ENCODE measurements around the gene ZNF609. TPM values are rescaled to one million over a fixed set of nuclear protein-coding genes. Genes with fewer than 3 reads are reported as not detected.

Gene ZNF609
- total RNA-seq, 1 donor from 2014 or later = 33.1 TPM

DNA sequence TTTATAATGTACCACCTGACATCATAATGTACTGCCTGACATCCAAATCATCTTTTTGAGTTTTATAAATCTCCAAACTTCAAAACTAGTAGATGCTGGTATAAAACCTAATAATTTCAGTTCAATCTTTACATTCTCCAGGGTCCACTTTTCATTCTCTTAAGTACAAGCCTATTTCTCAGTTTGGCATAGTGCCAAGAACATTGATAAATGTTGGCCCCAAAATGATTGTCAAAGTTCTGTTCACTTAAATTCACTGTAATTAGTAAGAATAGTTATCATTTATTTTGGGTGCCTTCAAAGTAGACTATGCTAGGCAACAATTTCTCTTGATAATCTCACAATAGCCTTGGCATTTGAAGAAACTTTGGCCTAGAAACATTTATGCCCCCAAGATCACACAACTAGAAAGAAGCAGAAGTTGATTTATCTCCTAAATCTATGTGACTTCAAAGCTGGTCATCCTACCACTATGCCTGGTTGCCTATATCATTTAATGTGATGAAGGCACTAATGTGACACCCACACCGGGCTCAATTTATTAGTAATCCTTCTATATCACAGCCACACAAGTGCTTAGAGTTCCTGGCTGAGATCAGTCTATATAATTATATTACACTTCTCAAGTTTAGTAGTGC lies 101.7 kb downstream of the ZNF609 start:
- Histone ChIP-seq H3K27ac (no peak overlapping the region), H3K4me1 (no peaks in the 10 kb centered on the region), H3K4me3 (no peak overlapping the region), H3K36me3 (no peaks in the 10 kb centered on the region), H3K9me3 (no peaks in the 10 kb centered on the region), H3K27me3 (no peaks in the 10 kb centered on the region)
- TF ChIP-seq POLR2A (IDR thresholded peaks at IDR 0.05) (no peak), POLR2AphosphoS5 (IDR thresholded peaks at IDR 0.05; ENCODE audit: insufficient read depth in 1 of 2, low read depth in 1 of 2) (no peak)
- TF ChIP-seq, protein P1, sequence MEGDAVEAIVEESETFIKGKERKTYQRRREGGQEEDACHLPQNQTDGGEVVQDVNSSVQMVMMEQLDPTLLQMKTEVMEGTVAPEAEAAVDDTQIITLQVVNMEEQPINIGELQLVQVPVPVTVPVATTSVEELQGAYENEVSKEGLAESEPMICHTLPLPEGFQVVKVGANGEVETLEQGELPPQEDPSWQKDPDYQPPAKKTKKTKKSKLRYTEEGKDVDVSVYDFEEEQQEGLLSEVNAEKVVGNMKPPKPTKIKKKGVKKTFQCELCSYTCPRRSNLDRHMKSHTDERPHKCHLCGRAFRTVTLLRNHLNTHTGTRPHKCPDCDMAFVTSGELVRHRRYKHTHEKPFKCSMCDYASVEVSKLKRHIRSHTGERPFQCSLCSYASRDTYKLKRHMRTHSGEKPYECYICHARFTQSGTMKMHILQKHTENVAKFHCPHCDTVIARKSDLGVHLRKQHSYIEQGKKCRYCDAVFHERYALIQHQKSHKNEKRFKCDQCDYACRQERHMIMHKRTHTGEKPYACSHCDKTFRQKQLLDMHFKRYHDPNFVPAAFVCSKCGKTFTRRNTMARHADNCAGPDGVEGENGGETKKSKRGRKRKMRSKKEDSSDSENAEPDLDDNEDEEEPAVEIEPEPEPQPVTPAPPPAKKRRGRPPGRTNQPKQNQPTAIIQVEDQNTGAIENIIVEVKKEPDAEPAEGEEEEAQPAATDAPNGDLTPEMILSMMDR (IDR thresholded peaks at IDR 0.05) = no peak
- intact Hi-C loops (cut with DNase I) = loop anchor here (10.0 kb wide), 1 partner anchor 683 kb away; no protein-coding TSS in a partner anchor
- DNase-seq (ENCODE audit: extremely low spot score in 2 of 2) = no peak

DNA sequence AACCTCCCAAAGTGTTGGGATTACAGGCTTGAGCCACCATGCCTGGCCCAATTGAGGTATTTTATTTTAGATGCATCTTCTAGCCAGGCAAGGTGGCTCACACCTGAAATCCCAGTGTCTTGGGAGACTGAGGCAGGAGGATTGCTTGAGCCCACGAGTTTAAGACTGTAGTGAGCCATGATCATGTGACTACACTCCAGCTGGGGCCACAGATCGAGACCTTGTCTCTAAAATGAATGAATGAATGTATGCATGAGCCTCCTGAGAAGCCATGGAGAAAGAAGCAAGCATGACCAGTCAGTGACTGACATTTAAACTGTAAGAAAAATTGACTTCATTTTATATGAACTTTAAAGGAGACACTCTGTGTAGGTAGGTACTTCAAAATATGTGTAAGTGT lies 105.7 kb downstream of the ZNF609 start:
- no peaks in the 10 kb centered on the region for H3K9me3 ChIP-seq
- intact Hi-C loops (cut with DNase I) = loop anchor here (10.0 kb wide), 1 partner anchor 679 kb away; no protein-coding TSS in a partner anchor
- no peak overlapping the region for H3K27ac ChIP-seq
- DNase-seq (ENCODE audit: extremely low spot score in 2 of 2) = no peak
- TF ChIP-seq, protein P1 (IDR thresholded peaks at IDR 0.05) = no peak
- TF ChIP-seq POLR2AphosphoS5 (IDR thresholded peaks at IDR 0.05; ENCODE audit: insufficient read depth in 1 of 2, low read depth in 1 of 2) (no peak), POLR2A (IDR thresholded peaks at IDR 0.05) (no peak)
- no peaks in the 10 kb centered on the region for H3K36me3 ChIP-seq
- no peak overlapping the region for H3K4me3 ChIP-seq
- peaks cover 25% of the 10 kb centered on the region for H3K4me1 ChIP-seq
- H3K27me3 ChIP-seq = no peaks in the 10 kb centered on the region

DNA sequence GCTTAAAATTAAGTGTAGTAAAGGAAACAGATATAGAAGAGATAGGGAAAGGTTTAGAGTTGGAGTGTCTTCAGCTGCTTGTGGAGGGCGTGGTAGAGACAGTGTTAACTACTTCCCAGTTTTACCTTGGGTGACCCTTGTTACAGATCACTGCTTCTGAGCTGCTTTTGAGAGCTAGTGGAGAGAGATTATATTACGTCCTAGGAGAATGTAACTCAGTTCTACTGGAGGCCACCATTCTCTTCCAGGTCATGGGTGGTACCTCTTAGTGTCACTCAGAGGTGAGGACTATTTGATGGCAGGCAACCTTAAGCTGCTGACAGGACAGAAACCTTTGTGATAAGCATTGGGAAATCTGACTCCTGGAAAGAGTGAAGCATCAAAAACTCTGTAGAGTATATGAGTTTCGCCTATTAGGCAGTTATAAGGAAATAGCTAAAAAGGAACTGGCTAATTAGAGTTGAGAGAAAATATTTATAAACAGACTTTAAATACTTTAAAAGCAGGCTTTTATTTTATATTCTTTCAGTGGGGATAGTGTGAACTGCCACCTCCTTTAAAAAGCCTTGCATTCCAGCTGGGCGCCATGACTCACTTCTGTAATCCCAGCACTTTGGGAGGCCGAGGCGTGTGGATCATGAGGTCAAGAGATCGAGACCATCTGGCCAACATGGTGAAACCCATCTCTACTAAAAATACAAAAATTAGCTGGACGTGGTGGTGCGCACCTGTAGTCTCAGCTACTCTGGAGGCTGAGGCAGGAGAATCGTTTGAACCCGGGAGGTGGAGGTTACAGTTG lies 106.5 kb downstream of the ZNF609 start:
- DNase-seq (ENCODE audit: extremely low spot score in 2 of 2) = no peak
- intact Hi-C loops (cut with DNase I) = loop anchor here (10.0 kb wide), 1 partner anchor 678 kb away; no protein-coding TSS in a partner anchor
- H3K27me3 ChIP-seq = no peaks in the 10 kb centered on the region
- H3K36me3 ChIP-seq = no peaks in the 10 kb centered on the region
- TF ChIP-seq, protein P1 (IDR thresholded peaks at IDR 0.05) = no peak
- TF ChIP-seq POLR2A (IDR thresholded peaks at IDR 0.05) (no peak), POLR2AphosphoS5 (IDR thresholded peaks at IDR 0.05; ENCODE audit: insufficient read depth in 1 of 2, low read depth in 1 of 2) (no peak)
- no peak overlapping the region for H3K4me3 ChIP-seq
- H3K9me3 ChIP-seq = no peaks in the 10 kb centered on the region
- H3K27ac ChIP-seq = no peak overlapping the region
- peaks cover 28% of the 10 kb centered on the region for H3K4me1 ChIP-seq

DNA sequence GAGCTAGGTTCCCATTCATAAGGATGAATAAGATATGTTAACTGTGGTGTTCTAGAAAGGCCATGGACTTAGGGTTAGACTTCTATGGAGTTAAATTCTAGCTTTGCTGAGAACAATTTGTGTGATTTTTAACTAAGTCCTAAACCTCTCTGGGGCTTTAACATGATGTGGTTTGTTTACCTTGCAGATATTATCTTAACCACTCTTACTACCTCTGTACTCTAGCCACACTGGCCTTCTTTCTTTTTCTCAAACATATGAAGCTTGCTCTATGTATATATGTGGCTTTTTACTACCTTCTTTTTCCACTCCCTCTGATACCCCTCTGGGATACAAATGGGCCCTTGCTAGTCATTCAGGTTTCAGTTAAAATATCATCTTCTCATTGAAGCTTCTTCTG lies 108.4 kb downstream of the ZNF609 start:
- intact Hi-C loops (cut with DNase I) = loop anchor here (10.0 kb wide), 1 partner anchor 676 kb away; no protein-coding TSS in a partner anchor
- TF ChIP-seq, protein P1 (IDR thresholded peaks at IDR 0.05) = no peak
- no peak for TF ChIP-seq POLR2A (IDR thresholded peaks at IDR 0.05)
- no peak for TF ChIP-seq POLR2AphosphoS5 (IDR thresholded peaks at IDR 0.05; ENCODE audit: insufficient read depth in 1 of 2, low read depth in 1 of 2)

More for the DNA sequence above, 108.4 kb downstream of the ZNF609 start:
- DNase-seq (ENCODE audit: extremely low spot score in 2 of 2) = no peak
- H3K27me3 ChIP-seq = no peaks in the 10 kb centered on the region
- no peaks in the 10 kb centered on the region for H3K36me3 ChIP-seq
- no peak overlapping the region for H3K27ac ChIP-seq
- H3K9me3 ChIP-seq = no peaks in the 10 kb centered on the region
- peaks cover 32% of the 10 kb centered on the region for H3K4me1 ChIP-seq
- no peak overlapping the region for H3K4me3 ChIP-seq
